ENCODE results near the gene SERGEF.

The SERGEF gene

DNA sequence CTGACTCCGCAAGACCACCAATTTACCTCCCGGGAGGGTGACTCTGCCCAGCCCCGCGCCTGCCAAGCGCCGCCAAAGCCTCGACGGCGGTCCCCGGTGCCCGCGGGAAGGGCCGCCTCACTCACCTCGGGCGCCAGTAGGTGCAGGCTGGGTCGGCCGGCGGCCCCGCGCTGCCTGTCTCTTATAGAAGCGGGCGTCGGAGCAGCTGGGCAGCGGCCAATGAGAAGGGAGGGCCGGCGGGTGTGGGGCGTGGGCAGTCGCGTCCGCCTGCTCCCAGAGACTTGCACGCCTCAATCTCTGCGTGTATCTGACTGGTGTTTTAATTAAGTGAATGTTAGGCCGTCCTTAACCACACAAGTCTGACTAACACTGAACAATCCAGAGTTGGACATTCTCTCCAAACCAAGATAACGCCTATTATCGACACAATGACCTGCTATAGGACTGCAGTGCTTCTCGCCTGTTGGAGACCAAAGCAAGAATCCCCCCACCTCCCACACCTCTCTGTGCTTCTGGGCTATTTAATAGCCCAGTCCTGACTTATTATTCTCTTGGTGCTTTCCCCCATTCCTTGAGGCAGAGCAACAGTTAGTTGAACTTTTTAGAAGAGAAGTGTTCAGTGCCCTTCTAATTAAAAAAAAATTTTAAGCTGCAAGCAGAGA lies 33.4 kb upstream of the SERGEF start, which contains the start of gene TPH1:
TSS of gene TPH1 (minus strand) at position 154 of the 662 bp plus-strand sequence. CDS start 5,507 bp downstream, outside the sequence.
- H3K36me3 ChIP-seq (ENCODE audit: control insufficient read depth, insufficient read depth, low read length): no peaks in the 10 kb centered on the region
- no peak within 1 kb of the TSS for H3K4me3 ChIP-seq (replicated peaks; ENCODE audit: low read depth, low read length)
- TF ChIP-seq, protein P1, sequence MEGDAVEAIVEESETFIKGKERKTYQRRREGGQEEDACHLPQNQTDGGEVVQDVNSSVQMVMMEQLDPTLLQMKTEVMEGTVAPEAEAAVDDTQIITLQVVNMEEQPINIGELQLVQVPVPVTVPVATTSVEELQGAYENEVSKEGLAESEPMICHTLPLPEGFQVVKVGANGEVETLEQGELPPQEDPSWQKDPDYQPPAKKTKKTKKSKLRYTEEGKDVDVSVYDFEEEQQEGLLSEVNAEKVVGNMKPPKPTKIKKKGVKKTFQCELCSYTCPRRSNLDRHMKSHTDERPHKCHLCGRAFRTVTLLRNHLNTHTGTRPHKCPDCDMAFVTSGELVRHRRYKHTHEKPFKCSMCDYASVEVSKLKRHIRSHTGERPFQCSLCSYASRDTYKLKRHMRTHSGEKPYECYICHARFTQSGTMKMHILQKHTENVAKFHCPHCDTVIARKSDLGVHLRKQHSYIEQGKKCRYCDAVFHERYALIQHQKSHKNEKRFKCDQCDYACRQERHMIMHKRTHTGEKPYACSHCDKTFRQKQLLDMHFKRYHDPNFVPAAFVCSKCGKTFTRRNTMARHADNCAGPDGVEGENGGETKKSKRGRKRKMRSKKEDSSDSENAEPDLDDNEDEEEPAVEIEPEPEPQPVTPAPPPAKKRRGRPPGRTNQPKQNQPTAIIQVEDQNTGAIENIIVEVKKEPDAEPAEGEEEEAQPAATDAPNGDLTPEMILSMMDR (IDR thresholded peaks at IDR 0.05; ENCODE audit: insufficient read depth, low read length, poor library complexity, severe bottlenecking): no peak
- DNase-seq (ENCODE audit: extremely low read depth, insufficient read length): peak; percentile 3
- H3K27me3 ChIP-seq (replicated peaks; ENCODE audit: control insufficient read depth, insufficient read depth, low read length): no peaks in the 10 kb centered on the region

DNA sequence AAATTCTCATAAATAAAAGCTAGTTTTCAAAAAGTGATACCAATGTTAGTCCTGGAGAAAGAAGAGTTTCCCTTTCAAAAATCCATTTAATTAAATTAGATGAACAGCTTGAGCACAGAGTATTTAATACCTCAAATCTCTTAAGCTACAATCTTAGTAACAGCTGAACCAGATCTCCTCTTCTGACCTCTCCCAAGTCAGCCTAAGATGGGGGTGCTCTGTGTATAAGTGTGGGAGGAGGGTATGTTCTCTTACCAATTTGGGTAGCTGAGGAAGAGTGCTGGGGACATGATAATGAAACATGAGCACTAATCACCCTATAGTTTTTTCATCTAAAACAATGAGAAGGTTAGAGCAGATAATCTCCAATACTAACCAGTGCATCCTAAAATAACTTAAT lies 23.6 kb upstream of the SERGEF start:
- TF ChIP-seq, protein P1 (IDR thresholded peaks at IDR 0.05; ENCODE audit: insufficient read depth, low read length, poor library complexity, severe bottlenecking): no peak
- no peak overlapping the region for H3K4me3 ChIP-seq (replicated peaks; ENCODE audit: low read depth, low read length)
- H3K27me3 ChIP-seq (replicated peaks; ENCODE audit: control insufficient read depth, insufficient read depth, low read length): no peaks in the 10 kb centered on the region
- no peak for DNase-seq (ENCODE audit: extremely low read depth, insufficient read length)
- H3K36me3 ChIP-seq (ENCODE audit: control insufficient read depth, insufficient read depth, low read length): no peaks in the 10 kb centered on the region

DNA sequence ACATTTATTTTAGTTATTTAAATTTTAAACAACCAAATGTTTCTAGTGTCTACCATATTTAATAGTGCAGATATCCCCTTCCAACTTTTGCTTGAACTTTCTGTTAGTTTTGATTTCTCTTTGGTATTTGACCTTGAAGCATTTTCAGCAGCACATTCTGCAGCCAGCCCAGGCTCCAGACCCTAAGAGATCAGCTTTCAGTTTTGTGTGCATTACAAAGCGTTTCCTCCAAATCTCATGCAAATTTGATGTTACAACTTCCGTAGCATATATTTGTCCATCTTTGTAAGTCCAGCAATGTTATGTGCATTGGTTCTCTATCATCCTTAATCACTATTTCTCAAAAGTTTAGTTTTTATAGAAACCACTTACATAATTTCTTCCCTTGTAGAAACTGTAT lies 14.6 kb upstream of the SERGEF start:
- TF ChIP-seq, protein P1 (IDR thresholded peaks at IDR 0.05; ENCODE audit: insufficient read depth, low read length, poor library complexity, severe bottlenecking): no peak
- H3K36me3 ChIP-seq (ENCODE audit: control insufficient read depth, insufficient read depth, low read length): no peaks in the 10 kb centered on the region
- no peak overlapping the region for H3K4me3 ChIP-seq (replicated peaks; ENCODE audit: low read depth, low read length)
- H3K27me3 ChIP-seq (replicated peaks; ENCODE audit: control insufficient read depth, insufficient read depth, low read length): no peaks in the 10 kb centered on the region
- no peak for DNase-seq (ENCODE audit: extremely low read depth, insufficient read length)

DNA sequence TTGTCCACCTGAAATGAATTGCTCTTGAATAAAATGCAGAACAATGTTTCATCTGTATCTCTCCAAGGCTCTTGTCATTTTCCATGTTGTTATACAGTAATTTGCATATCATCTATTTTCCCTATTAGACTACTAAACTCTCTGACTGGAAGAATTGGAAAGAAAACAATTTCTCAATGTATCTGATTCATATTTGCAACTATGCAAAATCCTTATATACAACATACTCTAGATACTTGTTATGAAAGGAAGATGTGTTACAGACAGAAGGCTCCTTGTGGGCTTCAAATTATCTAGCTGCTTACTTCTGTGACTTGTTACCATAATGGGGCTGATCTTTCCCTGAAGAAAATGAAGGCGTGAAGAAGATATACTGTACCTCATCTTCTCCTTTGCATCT lies 9.6 kb upstream of the SERGEF start:
- Histone ChIP-seq H3K27me3 (replicated peaks; ENCODE audit: control insufficient read depth, insufficient read depth, low read length) (no peaks in the 10 kb centered on the region), H3K36me3 (ENCODE audit: control insufficient read depth, insufficient read depth, low read length) (no peaks in the 10 kb centered on the region), H3K4me3 (replicated peaks; ENCODE audit: low read depth, low read length) (no peak overlapping the region)
- TF ChIP-seq, protein P1 (IDR thresholded peaks at IDR 0.05; ENCODE audit: insufficient read depth, low read length, poor library complexity, severe bottlenecking): no peak
- DNase-seq (ENCODE audit: extremely low read depth, insufficient read length): no peak

DNA sequence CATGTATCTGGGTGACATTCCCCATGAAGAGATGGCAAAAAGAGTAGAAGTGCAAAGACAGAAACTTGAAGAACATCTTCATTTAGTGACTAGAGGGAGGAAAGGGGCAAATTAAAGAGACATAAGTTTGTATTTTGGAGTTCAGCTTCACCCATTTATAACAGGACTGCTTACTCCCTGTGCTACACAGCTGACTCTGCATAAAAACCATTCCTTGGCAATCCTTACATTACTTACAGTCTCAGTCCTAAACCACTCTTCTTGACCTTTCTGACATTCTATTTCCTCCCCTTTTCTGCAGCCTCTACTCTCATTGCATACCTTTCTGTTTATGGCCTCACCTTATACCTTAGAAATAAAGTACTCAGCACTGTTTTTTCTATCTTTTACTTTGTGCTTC lies 6.8 kb upstream of the SERGEF start:
- TF ChIP-seq, protein P1 (IDR thresholded peaks at IDR 0.05; ENCODE audit: insufficient read depth, low read length, poor library complexity, severe bottlenecking): no peak

DNA sequence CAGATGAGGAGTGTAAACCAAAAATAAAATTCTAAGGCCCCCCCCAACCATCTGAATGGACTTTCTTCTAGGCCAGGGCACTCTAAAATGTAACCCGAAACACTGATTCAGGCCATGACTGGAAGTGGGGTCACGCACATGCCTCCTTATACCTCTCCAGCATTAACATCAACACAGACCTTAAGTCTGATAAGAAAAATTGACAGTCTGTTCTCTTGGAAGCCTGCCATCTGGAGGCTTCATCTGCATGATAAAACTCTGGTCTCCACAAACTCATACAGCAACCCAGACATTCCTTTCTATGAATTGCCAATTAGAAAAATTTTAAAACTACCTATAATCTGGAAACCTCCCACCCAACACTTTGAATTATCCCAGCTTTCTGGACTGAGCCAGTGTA lies 3.9 kb upstream of the SERGEF start:
- DNase-seq (ENCODE audit: extremely low read depth, insufficient read length): no peak
- no peaks in the 10 kb centered on the region for H3K27me3 ChIP-seq (replicated peaks; ENCODE audit: control insufficient read depth, insufficient read depth, low read length)
- no peaks in the 10 kb centered on the region for H3K36me3 ChIP-seq (ENCODE audit: control insufficient read depth, insufficient read depth, low read length)
- TF ChIP-seq, protein P1 (IDR thresholded peaks at IDR 0.05; ENCODE audit: insufficient read depth, low read length, poor library complexity, severe bottlenecking): no peak
- no peak overlapping the region for H3K4me3 ChIP-seq (replicated peaks; ENCODE audit: low read depth, low read length)

More for the DNA sequence above, 6.8 kb upstream of the SERGEF start:
- Histone ChIP-seq H3K36me3 (ENCODE audit: control insufficient read depth, insufficient read depth, low read length) (no peaks in the 10 kb centered on the region), H3K27me3 (replicated peaks; ENCODE audit: control insufficient read depth, insufficient read depth, low read length) (no peaks in the 10 kb centered on the region), H3K4me3 (replicated peaks; ENCODE audit: low read depth, low read length) (no peak overlapping the region)
- DNase-seq (ENCODE audit: extremely low read depth, insufficient read length): no peak
